Dermis microvascular lymphatic vessel endothelial cell (primary cell): ENCODE results near the gene MYLK4. TPM values are rescaled to one million over a fixed set of nuclear protein-coding genes. Genes with fewer than 3 reads are reported as not detected.
"Not testable (repeated sequence)": the region's sequence is repeated elsewhere in the genome, so short reads cannot be mapped to it uniquely, and the experiment has no call there.

Source experiments
- DNase-seq, 2 donors: peaks; one replicate each; pipeline versions ENCODE4 v3.0.0 to v3.0.0-alpha.2; 2010; ENCODE audit warnings: low read depth in 2 of 2
- total RNA-seq: library from RNA; depleted of rRNA; stranded (reverse); fragments of >200 nt; gene quantifications from 2 replicates; pipeline ENCODE4 v1.2.1, GENCODE V29; 2014

Gene MYLK4
- total RNA-seq, 1 donor from 2014 or later = 0.39 TPM

DNA sequence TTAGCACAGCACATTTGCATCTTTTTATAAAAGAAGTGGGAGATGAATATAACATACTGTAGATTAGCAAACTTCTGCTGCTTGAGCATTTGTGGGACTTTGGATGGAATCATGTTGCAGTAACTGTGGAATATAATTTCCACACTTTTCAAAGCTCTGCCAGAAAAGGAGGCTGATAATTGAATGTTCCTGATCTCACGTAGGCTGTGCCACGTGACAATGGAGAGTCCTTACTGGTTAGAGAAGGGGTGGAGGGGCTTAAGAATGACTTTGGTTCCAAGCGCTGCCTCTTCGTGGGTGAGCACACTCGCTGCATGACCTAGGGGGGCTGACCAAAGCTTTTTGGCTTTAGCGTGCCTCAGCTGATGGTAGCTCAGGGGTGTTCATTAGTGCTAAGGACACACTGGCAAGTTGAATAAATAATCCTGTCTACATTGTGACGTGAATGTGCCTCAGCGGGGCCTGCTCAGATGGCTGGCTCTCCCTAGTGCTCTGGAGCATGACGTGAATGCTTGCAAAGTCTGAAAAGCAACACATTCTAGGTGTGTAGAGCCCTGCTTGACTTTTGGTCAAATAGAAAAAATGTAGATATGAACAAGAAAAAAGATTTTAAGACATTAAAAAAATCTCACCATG lies 29.5 kb upstream of the MYLK4 start:
- no peak for DNase-seq

GRCh38 chr6:2777249-2777648 lies 26.5 kb upstream of the MYLK4 start:
- DNase-seq = no peak

- DNase-seq = no peak
Measured at GRCh38 chr6:2775003-2775402, 24.3 kb upstream of the MYLK4 start.

DNA sequence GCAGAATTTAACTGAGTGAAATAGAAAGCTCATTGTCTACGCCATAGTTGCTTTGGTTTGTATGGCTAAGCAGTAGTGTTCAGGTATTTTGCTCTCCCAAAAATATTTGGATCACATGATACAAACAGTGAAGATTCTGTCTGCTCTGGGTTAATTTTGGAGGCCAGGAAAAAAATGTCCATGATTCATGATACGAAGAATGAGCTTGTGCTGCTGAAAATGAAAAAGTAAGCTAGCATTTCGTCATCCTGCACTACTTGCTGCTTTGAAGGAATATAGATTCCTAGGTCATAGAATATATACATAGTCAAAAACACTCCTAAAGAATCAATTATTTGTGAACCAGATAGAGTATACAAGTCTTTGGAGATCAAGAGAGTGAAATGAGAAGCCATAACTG lies 22.7 kb upstream of the MYLK4 start:
- DNase-seq = no peak

GRCh38 chr6:2772840-2773239 lies 22.1 kb upstream of the MYLK4 start:
- DNase-seq = no peak

- no peak for DNase-seq
Measured at GRCh38 chr6:2771079-2771478, 20.4 kb upstream of the MYLK4 start.

- peak in 1 of 2 donors; percentile 73 for DNase-seq
Measured at GRCh38 chr6:2770171-2770570, 19.4 kb upstream of the MYLK4 start.

- no peak for DNase-seq
Measured at GRCh38 chr6:2768696-2769095, 18.0 kb upstream of the MYLK4 start.

DNA sequence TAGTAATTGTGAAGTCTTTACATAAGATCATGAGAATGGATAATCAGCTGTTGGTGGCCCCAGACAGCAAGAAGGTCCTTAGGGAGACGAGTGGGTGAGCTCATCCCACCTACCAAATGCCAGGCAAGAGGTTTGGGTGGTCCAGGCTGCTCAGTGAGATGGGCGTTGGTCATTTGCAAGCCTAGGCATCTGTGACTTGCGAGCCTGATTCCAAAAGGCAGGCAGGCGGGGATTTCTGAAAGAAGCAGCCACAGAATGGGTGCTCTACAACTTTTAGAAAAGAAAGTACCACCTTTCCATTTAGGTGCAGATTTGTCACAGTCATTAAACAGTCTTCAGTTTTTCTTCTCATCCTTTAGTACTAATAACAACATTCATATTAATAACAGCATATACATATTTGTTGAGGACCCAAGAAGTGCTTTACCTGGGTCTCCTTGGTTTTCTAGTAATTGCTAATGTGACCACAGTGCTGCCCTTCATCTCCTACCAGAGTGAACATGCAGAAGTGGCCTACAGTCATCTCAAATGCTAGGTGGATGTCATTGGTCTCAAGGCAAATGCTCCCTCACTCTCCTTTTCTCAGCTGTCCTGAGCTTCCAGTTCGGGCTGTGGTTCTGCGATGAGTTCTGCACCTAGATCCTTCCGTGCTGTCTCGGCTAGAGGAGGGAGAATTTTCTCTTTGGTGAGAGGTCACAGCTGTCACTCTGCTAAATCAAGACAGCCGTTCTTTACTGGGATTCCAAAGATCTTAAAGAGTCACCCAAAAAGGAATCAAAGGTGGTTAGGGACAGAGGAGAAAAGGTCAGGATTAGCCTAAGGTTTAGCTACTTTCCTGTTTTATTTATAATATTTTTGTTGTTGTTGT lies 17.2 kb upstream of the MYLK4 start:
- peak in 1 of 2 donors; percentile 17 for DNase-seq

DNA sequence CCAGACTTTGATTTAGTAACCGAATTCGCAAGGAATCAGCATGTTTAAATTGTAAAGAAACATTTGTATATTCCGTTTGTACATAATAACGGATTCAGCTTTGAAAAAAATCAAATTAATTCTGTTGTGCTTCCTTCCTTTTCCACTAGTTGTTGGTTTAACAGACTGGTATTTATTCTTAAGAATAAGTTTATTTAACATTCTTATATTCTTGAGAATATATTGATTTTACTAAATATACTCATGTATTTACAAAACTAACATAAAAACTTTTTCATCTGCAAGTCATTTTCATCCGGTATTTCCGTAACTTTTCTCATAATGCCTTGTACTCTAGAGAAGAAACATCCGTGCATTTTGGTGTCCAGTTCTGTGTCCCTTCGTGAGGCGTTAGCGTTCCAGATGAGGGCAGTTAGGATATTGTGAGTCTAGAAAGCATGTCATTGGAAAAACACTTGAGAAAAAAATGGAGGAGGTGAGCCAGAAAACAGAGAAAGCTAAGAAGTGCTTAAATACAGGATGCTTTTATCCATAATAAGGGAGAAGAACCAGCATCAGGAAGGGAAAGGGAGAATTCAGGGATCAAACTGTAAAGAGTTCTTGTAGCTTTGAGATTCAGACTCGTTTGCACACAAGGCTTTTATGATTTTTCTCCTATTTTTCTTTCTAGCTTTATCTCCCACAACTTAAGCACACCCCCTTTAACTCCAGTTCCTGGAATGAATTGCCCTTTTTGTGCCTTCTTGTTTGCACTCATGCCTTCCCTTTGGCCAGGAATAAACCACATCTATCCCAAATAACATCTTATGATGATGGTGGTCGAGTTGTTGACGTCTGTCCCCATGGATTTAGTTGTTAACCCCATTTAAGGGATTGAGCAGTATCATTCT lies 16.3 kb upstream of the MYLK4 start:
- peak in 1 of 2 donors; percentile 31 for DNase-seq

DNA sequence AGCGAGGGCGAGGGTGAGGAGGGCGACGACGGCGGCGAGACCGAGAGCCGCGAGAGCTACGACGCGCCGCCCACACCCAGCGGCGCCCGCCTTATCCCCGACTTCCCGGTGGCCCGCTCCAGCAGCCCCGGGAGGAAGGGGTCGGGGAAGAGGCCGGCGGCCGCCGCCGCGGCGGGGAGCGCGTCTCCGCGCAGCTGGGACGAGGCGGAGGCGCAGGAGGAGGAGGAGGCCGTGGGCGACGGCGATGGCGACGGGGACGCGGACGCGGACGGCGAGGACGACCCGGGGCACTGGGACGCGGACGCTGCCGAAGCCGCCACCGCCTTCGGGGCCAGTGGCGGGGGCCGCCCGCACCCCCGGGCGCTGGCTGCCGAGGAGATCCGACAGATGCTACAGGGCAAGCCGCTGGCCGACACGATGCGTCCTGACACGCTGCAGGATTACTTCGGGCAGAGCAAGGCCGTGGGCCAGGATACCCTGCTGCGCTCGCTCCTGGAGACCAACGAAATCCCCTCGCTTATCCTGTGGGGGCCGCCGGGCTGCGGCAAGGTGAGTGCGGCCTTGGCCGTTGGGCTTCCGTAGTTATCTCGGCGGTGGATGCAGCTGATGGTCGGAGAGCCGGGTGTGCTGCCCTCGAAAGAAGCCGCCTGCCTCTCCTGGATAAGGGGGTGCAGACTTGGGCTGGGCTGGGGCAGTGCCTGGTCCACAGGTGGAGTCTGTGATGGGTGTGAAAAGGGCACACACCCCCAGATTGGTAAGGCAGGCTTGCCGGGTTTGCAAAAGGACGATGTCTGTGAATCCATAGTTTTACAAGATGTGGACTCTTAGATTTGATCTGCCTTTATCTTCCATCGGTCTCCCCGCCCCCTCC lies 15.4 kb upstream of the MYLK4 start:
- peak in 1 of 2 donors; percentile 61 for DNase-seq

DNA sequence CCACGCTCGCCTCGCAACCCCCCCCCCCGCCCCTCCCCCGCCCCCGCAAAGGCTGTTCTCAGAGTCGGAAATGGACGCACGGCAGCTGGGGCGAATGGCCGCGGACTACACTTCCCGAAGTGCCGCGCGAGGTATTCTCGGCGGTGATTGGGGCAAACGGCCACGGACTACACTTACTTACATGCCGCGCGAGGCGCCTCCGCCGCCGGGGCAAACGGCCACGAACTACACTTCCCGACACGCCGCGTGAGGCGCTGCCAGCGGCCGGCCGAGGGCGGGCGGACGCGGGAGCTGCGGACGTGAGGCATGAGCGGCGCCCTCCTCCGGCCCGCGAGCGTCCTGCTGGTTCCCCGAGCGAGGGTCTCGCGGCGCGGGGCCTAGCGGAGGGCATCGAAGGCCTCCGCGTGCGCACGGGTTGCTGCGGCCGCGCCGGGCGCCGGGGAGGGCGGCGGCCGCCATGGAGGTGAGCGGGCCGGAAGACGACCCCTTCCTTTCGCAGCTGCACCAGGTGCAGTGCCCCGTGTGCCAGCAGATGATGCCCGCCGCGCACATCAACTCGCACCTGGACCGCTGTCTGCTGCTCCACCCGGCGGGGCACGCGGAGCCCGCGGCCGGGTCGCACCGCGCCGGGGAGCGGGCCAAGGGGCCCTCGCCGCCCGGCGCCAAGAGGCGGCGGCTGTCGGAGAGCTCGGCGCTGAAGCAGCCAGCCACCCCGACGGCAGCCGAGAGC lies 14.6 kb upstream of the MYLK4 start, which contains the start of gene WRNIP1:
TSS of gene WRNIP1 (plus strand) at position 228 of the 730 bp plus-strand sequence. CDS start at position 458, 230 bp downstream.
- DNase-seq = peak; percentile 97 to 99

- peak; percentile 72 to 78 for DNase-seq
Measured at GRCh38 chr6:2764610-2765165, 14.0 kb upstream of the MYLK4 start.

DNA sequence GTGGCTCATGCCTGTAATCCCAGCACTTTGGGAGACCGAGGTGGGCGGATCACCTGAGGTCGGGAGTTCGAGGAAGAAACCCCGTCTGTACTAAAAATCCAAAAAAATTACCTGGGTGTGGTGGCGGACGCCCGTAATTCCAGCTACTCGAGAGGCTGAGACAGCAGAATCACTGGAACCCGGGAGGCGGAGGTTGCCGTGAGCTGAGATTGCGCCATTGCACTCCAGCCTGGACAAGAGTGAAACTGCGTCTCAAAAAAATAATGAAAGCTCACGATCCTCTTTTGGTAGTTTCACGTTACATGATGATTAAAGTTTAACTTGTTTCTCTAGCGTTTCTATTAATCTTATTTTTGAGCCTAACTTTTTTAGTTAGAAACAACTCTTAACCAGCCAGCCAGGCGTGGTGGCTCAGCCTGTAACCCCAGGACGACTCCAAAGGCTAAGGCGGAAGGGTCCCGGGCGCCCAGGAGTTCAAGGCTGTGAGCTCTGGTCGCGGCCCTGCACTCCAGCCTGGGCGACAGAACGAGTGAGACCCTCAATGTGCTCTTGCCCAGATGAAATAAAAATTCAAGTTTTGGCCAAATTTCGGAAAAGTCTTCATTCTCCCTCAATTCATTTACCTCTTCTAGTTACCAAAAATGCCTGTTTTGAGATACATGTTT lies 13.3 kb upstream of the MYLK4 start:
- no peak for DNase-seq

DNA sequence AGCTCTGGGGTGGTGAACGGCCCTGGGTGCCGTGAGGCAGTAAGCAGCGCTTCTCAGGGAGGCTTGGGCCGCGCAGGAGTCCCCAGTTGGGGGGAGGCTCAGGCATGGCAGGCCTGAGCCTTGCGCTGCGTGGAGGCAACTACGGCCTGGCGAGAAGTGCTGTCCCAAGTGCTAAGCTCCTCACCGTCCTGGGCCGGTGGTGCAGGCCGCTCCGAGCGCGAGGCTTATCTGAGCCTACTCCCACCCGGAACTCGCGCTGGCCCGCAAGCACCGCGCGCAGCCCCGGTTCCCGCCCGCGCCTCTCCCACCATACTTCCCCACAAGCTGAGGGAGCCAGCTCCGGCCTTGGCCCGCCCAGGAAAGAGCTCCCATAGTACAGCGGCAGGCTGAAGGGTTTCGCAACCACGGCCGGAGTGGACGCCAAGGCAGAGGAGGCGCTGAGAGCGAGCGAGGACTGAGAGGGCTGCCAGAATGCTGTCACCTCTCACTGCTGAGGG lies 12.7 kb upstream of the MYLK4 start:
- no peak for DNase-seq

GRCh38 chr6:2762868-2763267 lies 12.1 kb upstream of the MYLK4 start:
- not testable (repeated sequence) for DNase-seq

GRCh38 chr6:2760882-2761842 lies 10.4 kb upstream of the MYLK4 start:
- peak in 1 of 2 donors; percentile 19 for DNase-seq

- DNase-seq = no peak
Measured at GRCh38 chr6:2758980-2759379, 8.3 kb upstream of the MYLK4 start.
